Epithelial cell of esophagus (primary cell): ENCODE results near the gene SMCO2.

Experiments used
- DNase-seq: peaks from one replicate; pipeline ENCODE4 v3.0.0; 2010; ENCODE audit warnings: low read depth
- H3K4me3 ChIP-seq: 2 replicates; pipeline ENCODE4 v1.5.1; 2011; ENCODE audit warnings: mild to moderate bottlenecking, low read length, control low read depth
- CTCF ChIP-seq: IDR thresholded peaks from 2 replicates; pipeline ENCODE4 v1.5.1; 2011; ENCODE audit warnings: low read depth, mild to moderate bottlenecking, low read length, control low read depth, inconsistent platforms; ENCODE audit not compliant: insufficient read depth; ENCODE audit errors: missing control alignments

SMCO2 gene

GRCh38 chr12:27524839-27525753 lies 78.6 kb downstream of the SMCO2 start:
- no peak for TF ChIP-seq CTCF
- DNase-seq: peak; percentile 83
- peak overlapping the region; percentile 87 for H3K4me3 ChIP-seq

GRCh38 chr12:27527512-27527911 lies 81.0 kb downstream of the SMCO2 start:
- TF ChIP-seq CTCF: no peak
- no peak for DNase-seq
- no peak overlapping the region for H3K4me3 ChIP-seq

DNA sequence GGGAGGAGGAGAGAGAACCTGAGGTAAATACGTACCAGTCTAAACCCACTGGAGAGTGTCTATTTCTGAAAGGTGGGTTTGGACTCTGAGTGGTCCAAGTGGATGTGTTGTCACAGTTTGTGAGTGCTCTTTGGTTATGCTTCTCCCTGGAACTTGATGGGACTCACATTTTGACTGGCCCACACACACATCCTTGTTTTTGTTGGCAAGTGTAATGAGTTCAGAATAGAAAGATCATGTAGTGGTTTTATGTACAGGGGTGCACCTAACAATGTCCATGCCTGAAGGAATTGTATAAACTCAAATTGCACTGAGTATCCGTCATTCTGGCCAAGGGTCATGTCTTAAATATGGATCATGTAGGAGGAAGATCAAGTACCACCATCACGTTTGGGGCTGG lies 82.3 kb downstream of the SMCO2 start:
- H3K4me3 ChIP-seq: no peak overlapping the region
- no peak for DNase-seq
- TF ChIP-seq CTCF: no peak

GRCh38 chr12:27530157-27530922 lies 83.8 kb downstream of the SMCO2 start:
- H3K4me3 ChIP-seq: no peak overlapping the region
- DNase-seq: no peak
- TF ChIP-seq CTCF: no peak

- no peak for TF ChIP-seq CTCF
- DNase-seq: peak; percentile 28
- H3K4me3 ChIP-seq: no peak overlapping the region
These were observed 85.4 kb downstream of the SMCO2 start for GRCh38 chr12:27531896-27532295.

DNA sequence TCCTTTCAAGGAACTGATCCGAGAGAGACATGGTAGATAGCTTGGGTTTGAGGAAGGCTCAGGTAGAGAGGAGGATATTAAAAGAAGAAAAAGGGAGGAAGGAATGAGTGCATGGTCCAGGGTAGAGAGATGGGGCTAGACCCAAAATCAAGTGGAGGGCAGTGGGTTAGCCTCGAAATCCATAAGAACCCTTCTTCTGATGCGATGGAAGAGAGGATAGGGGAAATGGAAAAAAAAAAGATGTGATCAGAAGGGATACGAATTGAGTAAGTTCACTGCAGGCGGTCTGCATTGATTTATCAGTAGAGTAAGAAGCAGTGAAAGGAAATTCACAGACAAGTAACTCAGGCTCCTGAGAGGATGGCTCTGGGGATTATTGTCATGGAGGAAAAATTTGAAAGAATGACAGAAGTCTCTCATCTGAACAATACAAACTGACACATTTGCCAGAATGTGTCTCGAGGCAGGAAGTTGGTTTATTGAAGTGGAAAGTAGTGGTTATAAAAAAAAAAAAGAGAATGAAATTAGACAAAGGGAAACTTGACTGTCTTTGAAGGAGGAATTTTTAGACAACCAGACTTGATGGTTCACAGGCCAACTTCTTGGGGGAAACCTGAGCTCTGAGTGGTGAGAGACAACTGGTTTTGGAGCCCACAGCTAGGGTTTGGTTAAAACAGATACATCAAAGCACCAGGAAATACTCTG lies 87.7 kb downstream of the SMCO2 start:
- DNase-seq: no peak
- H3K4me3 ChIP-seq: no peak overlapping the region
- TF ChIP-seq CTCF: no peak
